Jurkat, Clone E6-1 (cell line): ENCODE results near the gene CIAO3. TPM values are rescaled to one million over a fixed set of nuclear protein-coding genes. Genes with fewer than 3 reads are reported as not detected.

Experiments used
- DNase-seq: peaks from one replicate; pipeline ENCODE4 v3.0.0-alpha.2; 2011; ENCODE audit warnings: low read depth, low spot score
- H3K4me3 ChIP-seq: 2 replicates; pipeline ENCODE4 v1.5.1; 2011; ENCODE audit warnings: mild to moderate bottlenecking, low read length, control low read depth, moderate library complexity
- polyA plus RNA-seq: library from polyadenylated mRNA; unstranded; fragments of >200 nt; gene quantifications from one replicate; pipeline ENCODE4 v1.2.1, GENCODE V29; 2012; ENCODE audit warnings: missing spikeins; ENCODE audit not compliant: insufficient read length, insufficient read depth

The CIAO3 gene
- polyA plus RNA-seq, result 60.0 TPM

DNA sequence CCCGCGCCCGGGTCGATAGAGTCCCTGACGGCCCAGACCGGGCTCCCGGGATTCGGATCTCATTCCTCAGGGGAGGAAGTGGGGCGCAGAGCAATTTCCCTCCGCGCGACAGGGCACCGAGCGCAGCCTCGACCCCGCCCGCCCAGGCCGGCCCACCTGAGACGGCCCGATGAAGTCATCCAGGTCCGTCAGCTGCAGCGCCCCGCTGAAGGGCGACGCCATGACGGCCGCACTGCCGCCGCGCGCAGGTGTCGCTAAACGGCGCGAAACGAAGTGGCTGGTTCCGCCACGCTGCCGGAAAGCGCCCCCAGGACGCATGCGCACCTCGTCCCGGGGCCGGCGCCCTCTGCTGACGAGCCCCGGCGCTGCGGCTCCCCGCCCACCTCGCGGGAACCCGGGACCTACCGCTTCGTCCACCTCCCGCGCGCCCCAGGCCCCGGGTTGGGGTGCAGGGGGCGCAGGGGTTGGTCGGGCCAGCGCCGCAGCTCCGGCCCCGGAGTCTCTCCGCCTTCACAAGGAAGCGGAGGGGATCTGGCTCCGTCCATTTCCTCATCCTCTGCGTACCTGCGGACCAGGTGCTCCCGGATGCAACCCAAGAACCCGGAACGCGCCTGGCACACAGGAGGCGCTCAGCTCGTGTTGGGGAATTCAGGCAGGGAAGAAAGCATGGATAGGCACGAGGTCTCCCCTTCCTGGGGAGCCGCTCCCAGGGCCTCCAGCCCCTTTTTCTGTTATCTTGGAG is at the start of gene CIAO3:
Gene CIAO3 (minus strand): TSS at position 234 of the 742 bp plus-strand sequence. CDS start 12 bp downstream, at position 222.
- DNase-seq, result peak; percentile 83
- peak within 1 kb of the TSS; percentile 77 for H3K4me3 ChIP-seq

DNA sequence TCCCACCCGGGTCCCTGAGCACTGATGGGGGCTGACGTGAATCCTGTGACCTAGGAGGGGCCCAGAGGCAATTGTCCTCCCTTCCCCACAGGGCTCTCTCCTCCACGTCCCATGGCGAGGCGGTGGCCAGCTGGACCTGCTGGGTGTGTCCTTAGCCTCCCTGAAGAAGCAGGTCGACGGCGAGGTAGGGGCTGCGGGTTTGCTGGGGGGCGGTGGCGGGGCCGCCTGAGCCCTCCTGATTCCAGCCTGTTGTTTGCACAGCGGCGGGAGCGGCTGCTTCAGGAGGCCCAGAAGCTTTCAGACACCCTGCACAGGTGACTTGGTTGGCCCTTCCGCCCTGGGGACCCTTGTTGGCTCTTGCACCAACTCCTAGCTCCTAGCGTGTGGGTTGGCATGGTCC is 49.3 kb upstream of the CIAO3 start:
- no peak for DNase-seq
- no peak overlapping the region for H3K4me3 ChIP-seq

DNA sequence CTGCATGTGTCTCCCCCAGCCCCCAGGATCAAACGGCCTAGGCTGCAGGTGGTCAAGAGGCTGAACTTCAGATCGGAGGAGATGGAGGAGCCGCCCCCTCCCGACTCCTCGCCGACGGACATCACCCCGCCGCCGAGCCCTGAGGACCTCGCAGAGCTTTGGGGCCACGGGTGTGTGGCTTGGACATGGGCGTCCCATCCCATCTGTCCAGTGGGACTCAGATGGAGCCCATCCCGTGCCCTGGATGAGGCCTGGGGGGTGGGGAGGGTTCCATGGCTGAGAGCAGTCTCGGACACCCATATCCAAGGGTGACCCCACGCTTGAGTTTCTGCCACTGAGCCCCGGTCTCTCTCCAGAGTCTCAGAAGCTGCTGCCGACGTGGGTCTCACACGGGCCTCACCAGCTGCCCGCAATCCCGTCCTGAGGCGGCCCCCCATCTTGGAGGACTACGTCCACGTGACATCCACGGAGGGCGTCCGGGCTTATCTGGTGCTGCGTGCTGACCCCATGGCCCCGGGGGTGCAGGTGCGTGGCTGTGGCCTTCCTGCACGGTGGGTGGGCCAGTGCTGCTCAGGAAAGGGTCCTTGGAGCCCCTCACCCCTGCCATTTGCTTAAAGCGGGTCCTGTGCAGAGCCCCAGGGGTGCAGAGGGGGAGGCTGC is 48.5 kb upstream of the CIAO3 start:
- no peak for DNase-seq
- H3K4me3 ChIP-seq, result peak overlapping the region; percentile 78

DNA sequence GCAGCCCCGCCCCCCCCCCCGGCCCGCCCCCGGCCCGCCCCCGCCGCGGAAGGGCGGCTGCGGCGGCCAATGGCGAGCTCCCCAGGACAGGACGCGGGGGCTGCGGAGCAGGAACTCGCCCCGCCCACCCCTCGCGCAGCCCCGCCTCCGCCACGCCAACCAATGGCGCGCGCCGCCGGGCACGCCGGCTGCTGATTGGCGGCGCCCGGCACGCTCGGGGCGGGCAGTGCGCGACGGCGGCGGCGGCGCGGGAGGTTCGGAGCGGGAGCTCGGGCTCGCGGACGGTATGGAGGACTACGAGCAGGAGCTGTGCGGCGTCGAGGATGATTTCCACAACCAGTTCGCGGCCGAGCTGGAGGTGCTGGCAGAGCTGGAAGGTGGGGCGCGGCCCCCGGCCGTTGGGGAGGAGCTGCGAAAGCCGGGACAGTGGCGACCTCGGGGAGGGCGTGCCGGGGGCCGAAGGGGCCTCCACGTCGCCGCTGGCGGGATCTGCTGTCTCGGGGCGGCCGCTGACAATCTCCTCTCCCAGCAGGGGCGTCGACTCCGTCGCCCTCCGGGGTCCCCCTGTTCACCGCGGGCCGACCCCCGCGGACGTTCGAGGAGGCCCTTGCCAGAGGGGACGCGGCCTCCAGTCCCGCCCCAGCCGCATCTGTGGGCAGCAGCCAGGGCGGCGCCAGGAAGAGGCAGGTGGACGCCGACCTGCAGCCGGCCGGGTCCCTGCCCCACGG is 47.8 kb upstream of the CIAO3 start, which contains the start of gene CHTF18:
Gene CHTF18 (plus strand): TSS at position 222 of the 728 bp plus-strand sequence. CDS start 65 bp downstream, at position 287.
- peak within 1 kb of the TSS; percentile 89 for H3K4me3 ChIP-seq
- peak; percentile 78 for DNase-seq

DNA sequence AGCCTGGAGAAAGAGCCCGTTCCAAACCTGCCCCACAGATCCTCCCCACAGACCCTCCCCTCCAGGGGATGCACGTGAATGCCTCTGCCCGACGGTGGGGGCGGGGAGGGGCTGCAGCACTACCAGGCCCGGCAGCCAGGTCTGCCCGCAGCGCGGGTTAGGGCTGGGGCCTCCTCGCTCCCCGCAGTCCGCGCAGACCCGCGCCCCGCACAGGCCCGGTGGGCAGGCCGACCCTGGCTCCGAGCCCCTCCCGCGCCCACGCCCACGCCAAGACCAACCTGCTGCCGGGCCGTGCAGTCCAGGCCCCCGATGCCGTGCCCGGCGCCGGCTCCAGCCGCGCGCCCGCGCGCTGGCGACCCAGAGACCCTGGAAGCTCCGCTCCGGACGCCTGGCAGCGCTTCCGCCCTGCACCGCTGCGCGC is 47.2 kb upstream of the CIAO3 start, which contains the start of gene RPUSD1:
Gene RPUSD1 (minus strand): TSS at position 404 of the 421 bp plus-strand sequence. CDS start 644 bp downstream, outside the sequence.
- DNase-seq, result no peak
- H3K4me3 ChIP-seq, result peak within 1 kb of the TSS; percentile 89

DNA sequence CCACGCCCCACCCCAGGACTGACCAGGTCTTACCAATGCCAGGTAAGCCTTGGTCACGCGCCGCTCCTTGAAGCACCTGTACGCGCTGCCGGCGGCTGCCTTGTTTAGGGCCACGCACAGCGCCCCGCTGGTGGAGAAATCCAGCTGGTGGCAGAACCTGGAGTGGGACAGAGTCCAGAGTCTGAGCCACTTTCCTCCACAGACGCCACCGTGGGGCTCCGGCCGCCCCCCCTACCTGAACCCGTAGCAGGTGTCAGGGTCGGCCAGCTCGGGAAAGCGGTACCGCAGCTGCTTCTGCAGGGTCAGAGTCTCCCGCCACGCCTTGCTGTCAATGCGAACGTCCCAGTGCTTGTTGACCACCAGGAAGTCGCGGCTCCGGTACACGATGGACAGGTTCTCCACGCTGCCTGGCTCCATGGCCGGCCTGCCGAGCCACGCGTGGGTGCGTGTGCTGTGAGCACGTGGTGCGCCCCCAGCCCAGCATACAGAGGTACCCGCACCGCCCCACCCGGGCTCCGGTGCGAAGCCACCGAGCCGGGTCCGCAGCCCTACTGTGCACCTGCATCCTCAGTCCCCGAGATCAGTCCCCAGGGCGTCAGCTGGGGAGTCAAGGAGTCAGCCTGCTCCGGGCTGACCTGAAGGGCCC is 46.6 kb upstream of the CIAO3 start:
- peak overlapping the region; percentile 89 for H3K4me3 ChIP-seq
- DNase-seq, result no peak

DNA sequence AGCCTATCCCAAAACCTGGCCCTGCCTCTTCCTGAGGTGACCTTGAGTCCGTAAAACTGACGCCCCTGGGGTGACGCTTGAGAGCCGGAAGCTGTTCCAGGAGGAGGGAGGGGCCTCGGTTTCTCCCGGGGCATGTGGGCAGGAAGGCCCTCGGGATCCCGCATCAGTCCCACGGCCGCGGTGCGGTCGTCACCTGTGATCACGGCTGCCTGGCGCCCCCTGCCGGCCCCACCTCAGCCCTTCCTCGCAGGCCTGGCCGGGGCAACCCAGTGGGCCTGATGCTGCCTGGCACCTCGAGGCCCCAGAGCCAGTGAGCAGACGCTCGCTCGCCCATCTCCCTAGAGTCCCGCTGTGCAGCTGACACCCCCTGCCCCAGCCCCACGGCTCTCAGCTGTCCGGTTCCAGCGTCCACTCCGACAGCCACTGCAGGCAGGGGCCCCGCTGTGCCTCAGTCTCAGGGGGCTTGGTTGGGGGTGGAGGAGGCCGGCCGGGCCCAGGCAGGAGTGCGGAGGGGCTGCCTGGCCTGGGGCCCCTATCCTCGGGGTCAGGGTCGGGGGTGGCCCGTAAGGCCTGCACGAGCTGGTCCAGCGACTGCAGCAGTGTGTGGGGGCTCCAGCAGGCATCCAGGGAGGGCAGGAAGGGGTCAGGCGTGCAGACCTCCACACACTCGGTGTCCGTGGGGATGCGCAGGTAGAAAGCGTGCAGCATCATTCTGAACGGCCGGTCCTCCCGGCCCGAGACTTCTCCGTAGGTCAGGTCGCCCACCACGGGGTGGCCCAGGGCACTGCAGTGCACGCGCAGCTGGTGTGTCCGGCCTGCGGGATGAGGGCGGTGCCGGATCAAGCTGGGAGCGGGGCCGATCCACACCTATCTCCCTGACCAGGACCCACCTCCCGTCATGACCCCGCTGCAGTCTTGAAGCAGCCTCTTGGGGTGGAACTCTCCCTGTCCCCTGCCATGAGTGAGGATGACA is 45.1 kb upstream of the CIAO3 start:
- DNase-seq, result no peak

DNA sequence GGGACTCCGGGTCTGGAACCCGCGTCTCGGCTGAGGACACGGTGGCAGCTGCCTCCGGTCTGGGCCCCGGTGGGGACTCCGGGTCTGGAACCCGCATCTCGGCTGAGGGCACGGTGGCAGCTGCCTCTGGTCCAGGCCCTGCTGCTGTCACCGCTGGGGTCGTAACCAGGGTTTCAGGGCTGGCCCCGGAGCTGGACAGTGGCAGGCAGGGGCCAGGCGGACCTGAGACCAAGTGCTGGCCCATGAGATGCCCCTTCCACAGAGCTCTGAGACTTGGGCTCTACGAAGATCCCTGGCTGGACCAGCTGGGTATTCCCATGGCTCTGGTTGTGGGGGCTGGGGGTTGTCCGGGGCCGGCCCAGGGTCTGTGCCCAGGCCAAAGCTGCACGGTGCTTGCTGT is 43.6 kb upstream of the CIAO3 start:
- H3K4me3 ChIP-seq, result no peak overlapping the region
- no peak for DNase-seq

More for the DNA sequence above, 45.1 kb upstream of the CIAO3 start:
- no peak overlapping the region for H3K4me3 ChIP-seq

DNA sequence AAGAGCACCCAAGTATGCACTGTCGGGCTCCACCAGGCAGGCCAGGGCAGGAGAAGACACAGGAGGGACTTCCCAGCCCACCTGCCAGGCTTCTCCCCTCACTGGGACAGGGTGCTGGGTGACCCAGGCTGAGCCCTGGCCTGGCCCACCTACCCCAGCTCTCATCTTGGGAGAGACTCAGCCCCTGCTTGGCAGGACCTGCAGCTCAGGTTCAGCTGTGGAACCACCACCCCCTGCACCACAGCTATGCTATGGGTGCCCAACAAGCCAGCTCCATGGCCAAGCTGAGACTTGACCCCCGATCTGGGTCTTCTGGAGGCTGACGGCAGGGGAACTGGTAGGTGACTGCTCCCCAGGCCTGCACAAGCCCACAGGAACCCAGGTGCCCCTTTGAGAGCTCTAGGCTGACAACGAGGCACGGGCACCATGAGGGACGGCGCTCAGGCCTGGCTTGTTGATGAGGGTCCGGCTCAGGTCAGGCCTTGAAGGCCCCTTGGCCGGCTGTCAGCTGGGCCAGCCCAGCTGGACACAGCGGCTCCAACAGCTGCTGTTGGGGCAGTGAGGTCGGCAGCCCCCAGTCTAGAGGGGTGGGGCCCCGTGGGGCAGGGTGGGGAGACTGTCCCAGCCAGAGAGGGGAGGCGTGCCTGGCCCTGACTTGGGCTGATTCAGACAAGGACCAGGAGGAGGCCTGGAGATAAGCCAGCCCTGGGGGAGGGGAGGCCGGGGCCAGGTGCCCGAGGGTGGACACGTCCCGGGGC is 42.8 kb upstream of the CIAO3 start:
- no peak for DNase-seq
- H3K4me3 ChIP-seq, result no peak overlapping the region

DNA sequence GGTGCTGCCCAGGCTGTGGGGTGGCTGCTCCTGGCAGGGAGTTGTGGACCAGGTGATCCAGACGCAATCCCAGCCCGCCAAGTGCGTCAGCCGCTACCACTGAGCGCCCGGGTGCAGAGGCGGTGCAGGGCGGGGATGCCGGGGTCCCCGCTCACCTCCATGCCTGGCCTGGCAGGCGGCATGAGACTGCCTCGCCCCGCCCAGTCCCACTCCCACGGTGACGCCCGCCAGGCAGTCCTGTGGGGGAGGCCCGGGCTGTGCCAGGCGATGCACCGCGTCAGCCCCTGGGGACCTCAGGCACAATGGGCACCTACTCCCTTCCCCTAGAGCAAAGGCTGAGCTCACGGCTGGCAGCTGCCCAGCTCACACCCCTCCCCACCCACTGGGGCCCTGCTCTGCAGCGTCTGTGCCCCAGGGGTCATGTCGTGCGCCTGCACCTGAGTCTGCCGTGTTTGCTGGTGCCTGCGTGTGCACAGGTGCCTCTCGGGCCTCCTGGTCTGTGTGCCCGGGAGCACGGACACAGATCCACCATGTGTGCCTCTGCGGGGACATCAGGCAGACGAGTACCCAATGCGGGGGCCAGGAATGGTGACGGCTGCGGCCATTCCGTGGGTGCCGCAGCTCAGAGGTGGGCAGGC is 42.1 kb upstream of the CIAO3 start:
- no peak for DNase-seq

DNA sequence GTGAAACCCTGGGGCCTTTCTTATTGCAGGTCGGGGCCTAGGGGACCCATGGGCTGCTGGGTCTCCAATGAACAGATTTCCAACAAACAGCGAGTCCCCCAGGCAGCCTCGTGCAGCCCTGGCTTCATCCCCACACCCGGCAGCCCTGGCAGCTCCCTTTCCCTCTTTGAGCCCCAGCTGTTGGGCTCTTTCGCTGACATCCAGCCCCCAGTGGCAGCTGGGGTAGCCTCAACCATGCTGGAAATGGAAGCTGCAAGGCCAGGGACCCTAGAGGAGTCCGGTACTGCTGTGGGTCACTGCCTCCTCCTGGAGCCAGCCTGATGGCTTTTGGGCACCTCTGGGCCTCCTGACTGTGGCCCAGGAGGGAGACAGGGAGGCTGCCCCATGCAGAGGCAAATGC is 41.5 kb upstream of the CIAO3 start:
- no peak overlapping the region for H3K4me3 ChIP-seq
- no peak for DNase-seq

More for the DNA sequence above, 42.1 kb upstream of the CIAO3 start:
- no peak overlapping the region for H3K4me3 ChIP-seq

DNA sequence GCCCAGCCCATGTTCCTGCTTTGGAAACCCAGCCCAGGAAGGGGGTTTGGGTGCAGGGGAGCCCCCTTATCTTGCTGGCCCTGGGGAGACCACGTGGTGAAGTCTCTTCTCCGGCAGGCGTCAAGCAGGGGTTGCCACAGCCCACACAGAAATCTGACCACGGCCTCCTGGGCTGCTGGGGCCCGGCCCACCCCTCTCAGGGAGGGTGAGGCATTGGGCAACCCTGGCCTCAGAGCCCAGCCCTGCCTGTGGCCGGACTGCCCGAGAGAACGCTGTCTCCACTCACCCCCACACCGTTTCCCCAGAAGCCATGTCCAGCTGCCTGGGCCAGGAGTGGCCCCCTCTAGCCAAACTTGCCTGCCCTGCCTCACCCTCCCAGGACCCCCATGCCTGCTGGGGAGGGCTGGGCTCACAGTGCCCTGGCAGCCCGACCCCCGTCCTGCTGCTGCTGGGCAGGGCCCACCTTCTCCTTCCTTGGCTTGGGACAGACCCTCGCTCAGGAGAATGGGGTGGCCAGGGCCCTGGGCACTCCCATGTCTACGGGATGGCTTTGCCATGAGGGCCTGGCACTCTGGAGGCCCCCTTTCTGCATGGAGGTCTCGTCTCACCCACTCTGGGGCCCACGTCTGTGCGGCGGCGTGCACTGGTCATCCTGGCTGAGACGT is 40.7 kb upstream of the CIAO3 start:
- H3K4me3 ChIP-seq, result no peak overlapping the region
- DNase-seq, result no peak

DNA sequence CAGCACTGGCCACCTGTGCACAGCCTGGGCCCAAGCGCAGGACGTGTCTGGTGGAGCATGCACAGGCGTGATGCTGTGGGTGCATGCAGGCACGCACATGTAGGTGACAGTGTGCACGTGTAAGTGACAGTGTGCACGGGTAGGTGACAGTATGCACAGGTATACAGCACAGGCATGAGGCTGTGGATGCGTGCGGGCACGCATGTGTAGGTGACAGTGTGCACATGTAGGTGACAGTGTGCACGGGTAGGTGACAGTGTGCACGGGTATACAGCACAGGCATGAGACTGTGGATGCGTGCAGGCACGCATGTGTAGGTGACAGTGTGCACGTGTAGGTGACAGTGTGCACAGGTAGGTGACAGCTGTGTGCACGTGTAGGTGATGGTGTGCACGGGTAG is 39.5 kb upstream of the CIAO3 start:
- H3K4me3 ChIP-seq, result no peak overlapping the region
- no peak for DNase-seq

DNA sequence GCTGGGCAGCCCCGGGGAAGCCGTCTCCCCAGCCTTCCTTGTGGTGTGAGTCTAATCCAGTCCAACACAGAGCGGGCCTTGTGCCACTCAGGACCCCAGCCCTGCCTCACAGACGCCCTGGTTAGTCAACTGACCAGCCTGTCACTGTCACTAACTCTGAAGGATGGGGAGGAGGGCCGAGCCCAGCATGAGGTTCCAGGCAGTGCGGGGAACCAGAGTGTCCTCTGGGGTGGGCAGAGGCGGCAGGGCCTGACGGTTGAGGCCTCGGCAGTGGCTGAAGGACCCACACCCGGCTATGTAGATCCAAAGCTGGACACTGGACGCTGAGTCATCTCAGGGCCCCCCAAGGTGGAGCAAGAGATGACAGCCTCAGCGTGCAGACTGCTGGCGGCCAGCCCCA is 38.8 kb upstream of the CIAO3 start:
- DNase-seq, result no peak
- H3K4me3 ChIP-seq, result no peak overlapping the region

DNA sequence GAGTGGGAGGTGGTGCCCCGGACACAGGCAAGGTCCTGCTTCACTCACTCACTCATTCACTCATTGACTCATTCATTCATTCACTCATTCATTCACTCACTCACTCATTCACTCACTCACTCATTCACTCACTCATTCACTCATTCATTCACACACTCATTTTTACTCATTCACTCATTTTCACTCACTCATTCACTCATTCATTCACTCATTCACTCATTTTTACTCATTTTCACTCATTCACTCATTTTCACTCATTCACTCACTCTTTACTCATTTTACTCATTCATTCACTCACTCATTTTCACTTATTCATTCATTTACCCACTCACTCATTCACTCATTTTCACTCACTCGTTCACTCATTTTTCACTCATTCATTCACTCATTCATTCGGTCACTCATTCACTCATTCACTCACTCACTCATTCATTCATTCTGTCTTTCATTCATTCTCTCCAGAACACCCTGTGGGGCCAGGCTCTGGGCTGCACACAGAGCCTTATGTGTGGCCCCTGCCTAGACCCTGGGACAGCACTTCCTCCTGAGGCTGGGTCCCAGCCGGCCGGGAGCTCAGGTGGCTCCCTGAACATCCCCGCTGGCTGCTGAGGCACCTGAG is 38.2 kb upstream of the CIAO3 start:
- DNase-seq, result no peak
- H3K4me3 ChIP-seq, result no peak overlapping the region

DNA sequence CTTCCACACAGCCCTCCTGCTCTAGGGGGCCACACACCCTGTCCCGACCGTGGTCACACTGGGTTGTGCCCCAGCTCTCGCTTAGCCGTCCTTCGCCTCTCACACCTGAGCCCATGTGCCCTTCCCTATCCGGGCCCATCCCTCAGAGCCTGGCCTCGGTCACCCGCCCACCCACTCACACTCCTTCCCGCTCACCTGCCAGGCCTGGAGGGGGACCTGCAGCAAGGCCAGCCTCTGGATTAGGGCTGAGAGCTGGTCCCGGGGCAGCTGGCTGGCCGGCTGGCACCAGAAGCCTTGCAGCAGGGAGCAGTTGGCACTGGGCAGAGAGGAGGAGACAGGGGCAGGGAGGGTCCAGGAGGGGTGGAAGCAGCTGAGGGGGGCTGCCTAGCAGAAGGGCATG is 37.6 kb upstream of the CIAO3 start:
- no peak for DNase-seq
- no peak overlapping the region for H3K4me3 ChIP-seq
